GM19452 (cell line): ENCODE data around the gene C4orf50.

Source experiments
- ATAC-seq: cut with Tn5 transposase; IDR thresholded peaks from one replicate; pipeline ENCODE4 v1.9.1; 2021; ENCODE audit not compliant: unreplicated experiment

The C4orf50 gene

DNA sequence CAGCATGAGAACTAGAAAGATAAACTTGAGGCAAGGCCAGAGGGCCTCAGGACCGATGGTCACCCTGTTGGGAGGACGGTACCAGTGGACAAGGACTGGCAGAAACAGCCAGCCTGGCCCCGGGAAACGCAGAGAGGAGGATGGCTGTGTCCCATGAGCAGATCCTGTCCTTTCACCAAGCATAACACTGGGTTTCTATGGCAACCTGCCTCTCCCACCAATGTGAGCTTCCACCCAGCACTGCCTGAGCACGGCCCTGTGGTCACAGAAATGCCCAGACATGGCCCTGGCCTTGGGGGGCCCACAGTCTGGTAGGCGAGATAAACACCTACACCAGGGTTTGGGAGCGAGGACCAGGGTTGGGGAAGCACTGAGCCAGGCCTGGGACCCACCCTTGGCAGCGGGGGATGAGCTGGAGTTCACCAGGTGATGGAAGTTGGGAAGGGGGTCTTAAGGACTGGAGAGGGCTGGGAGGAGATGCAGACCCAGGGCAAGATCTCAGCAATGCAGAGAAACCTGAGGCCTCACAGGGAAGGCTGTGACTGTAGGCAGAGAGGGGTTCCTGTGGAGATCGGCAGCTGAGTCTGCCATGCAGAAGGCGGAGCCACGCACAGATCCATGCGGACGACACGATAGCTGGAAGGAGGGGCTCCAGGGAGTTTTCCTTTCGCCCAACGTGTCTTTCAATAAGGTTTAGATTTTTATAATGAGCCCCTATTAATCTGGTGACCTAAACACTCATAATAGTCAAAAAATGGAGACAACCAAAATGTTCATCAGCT lies 92.6 kb downstream of the C4orf50 start:
- no peak for ATAC-seq

DNA sequence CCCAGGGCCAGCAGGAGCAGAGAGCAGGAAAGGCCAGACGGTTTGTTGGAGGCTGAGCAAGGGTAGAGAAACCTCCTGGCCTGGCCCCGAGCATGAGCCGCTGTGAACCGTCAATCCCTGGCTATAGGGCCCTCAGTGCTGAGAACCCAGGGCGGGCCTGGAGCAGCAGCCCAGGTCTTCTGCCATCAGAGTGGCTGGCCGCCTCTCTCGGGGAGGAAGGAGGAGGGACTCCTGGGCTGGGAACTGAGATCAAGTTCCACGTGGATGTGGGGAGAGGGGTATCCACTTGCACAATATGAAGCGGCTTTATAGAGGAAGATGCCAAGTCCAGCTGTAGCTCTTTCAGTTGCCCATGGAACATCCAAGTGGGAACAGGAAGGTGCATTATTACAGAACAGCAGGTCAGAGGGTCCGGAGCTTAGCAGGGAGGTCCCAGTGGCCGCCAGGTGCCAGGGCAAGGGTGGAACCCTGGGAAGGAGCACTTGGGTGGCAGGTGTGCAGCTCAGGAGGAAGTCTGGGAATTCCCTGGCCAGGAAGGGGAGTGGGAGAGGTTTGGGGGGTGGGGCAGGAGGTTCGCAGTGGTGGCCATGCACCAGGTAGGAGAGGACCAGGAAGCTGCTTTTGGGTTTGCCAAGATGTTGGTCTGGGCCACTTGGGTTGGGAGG lies 93.6 kb downstream of the C4orf50 start:
- ATAC-seq, result no peak

DNA sequence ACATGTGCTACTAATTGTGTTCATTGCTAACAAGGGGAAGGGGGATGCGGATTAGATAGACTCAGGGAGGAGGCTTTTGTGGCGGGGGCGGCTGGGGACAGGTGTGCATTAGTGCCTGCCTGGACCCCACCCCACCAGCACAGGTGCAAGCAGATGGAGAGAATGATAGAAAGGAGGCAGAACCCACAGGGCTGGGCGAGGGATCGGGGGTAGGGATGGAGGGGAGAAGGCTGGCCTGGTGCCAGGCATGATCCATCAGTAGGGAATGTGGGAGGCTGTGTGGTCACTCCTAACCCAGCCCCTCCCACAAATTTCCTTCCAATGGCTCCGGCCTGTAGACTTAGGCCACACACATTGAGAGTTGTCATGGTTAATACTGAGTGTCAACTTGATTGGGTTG lies 94.9 kb downstream of the C4orf50 start:
- ATAC-seq, result no peak

DNA sequence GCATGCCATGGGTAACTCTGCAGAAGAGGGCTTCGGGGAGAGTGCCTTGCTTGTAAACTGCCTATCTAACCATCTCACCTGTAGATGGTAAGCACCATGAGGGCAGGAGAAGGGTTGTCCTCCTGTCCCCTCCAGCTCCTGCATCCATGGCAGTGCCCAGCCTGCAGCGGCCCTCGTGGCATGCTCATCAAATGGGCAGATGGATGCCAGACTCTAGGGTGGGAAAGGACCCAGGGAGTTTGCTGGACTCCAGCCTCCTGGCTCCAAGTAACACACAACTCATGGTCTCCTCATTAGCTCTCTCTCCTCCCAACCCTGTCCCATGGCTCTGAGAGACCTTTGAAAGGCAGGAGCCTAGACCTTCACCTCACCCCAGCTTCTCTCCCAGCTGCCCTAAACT lies 95.7 kb downstream of the C4orf50 start:
- ATAC-seq, result no peak

DNA sequence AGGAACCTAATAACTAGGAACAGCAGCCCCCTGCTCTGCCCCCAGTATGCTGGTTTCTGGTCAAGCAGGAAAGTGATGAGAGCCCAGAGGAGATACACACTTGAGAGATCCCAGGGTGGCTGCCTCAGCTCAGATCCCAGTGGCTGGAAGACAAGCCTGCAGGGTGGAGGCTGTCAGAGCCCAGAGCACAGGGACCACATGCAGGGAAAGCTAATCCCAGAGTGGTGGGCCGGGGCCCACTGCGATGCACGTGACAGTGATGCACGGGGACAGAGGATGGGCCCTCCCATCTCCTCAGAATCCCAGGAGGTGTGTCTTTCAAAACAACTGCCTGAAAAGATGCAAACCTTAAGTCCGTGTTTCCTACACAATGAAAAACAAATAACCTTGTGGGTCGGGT lies 96.2 kb downstream of the C4orf50 start:
- no peak for ATAC-seq

DNA sequence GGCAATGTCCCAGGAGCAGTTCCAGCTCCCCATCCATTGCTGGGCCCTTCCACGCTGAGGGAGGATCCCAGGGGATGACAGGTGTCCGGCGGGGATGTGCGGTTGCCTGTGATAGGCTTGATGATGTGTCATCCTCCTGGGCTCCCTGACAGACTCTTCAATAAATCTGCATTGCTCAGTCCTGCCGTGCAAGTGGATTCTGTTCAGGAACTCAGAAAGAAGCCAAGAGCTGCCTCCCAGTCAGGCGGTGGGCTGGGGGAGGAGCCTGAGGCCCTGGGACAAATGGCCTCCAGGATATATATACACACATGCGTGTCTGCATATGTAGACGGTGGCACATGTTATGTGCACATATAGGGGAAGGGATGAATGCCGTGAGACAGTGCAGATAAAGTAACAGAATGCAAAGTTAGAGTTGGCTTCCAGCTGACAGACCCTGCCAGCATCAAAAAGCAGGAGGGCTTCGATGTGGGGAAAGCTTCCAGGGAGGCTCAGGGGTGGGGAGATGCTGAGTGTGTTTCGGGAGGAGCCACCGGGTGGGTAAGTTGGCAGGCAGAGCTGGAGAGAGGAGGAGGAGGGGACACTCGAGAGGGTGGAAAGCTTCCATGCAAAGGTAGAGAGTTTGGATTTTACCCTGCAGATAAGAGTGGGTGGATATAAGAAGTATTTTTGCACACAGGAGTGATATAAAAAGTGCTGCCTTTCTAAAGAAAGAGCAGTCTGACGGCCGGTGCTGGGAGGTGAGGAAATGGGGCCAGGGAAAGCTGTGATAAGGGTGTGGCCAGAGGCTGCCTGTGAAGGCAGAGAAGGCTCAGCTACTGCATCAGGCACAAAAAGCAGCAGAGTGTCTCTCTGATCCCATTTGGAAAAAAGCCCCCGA lies 96.9 kb downstream of the C4orf50 start:
- no peak for ATAC-seq

DNA sequence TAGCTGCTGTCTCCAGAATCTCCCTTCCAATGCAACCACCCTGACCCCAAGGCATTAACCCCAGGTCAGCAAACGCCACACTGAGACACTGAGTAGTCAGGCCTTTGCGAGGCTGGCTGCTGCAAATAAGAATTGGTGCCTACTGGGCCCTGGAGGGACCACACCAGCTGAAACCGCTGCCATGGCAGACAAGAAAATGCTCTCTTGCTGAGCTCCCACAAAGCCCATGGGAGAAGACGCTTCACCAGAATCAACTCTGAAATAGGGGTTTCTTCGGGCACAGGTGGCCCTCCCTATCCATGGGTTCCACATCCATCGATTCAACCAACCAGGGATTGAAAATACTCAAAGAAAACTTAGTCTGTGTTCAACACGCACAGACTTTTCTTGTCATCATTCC lies 98.7 kb downstream of the C4orf50 start:
- ATAC-seq, result no peak

DNA sequence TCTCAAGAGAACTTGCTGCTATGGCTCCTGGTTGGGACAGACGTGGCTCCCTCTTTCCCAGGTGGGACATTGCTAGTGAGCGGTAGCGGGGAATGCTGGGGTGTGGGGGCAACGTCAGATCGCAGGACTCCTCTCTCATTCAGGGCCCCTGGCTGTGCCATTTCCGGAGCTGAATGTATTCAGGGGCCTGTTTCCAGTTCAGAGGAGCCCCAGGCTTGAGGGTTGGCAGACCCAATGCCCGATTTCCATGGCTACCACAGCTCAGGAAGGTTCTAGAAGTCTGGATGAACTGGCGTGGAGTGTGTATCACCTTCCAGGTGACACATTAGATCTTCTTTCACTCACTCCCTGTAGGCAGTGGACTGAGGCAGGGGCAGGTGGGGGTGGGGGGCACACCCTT lies 99.2 kb downstream of the C4orf50 start:
- ATAC-seq, result no peak

DNA sequence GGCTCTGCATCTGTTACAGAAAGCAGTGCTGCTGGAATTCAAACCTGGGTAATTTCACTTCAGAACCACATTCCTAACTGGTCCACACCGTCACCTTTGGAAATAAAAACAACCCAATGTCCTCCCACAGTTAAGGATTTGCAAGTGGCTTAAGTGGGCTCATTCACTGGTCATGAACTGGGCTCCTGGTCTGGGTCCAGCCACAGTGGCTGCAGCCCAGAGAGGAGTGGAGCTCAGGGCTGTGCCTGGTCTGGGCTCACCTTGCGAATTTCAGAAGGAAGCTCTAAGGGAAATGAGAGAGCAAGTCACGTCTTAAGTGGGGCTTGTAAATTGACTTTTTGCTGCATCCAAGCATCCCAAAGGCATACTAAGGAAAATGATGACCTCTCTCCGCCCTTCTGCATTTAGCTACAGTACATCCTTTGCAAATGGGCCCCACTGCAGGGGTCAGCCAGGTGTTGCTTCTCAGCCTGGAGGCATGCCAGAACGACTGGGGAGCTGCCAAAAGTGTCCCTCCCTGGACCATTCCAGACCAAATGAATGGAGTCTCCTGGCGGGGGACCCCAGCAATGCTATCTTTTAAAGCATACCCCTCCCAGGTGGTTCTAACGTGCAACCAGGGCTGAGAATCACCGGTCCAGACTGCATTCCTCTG lies 99.8 kb downstream of the C4orf50 start:
- no peak for ATAC-seq

DNA sequence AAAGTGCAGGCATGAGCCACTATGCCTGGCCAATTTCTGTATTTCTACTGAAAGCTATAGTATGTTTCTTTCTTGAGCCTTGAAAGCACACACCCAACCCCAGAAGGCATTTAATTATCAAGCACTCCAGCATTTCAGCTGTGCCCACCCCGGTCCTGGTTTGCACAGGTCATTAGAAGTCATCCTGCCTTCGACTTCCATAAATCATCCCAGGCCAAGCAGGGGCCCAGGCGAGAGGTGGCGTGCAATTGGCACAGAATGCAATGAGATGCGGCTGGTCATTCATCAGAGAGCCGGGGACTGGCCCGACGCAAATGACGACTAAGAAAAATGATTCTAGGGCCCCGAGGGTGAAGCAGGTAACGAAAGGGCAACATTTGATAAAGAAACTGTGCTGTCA lies 100.6 kb downstream of the C4orf50 start:
- no peak for ATAC-seq

DNA sequence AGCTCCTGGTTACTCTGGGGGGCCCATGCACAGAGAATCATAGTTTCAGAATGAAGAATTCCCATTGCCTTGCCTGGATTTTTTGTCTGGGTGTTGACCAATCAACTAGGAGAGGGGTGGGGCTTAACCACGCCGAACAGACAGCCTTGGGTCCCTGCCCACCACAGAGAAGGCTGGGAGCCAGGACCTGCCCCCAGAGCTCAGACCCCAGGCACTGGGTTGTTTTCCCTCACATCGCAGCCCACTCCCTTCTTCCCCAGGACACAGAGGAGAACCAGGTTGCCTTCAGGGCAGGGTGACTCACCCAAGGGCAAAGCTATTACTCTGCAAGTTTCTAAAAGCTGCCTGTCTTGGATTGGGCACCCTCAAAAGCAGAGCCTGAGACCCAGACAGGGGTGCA lies 102.0 kb downstream of the C4orf50 start:
- no peak for ATAC-seq

DNA sequence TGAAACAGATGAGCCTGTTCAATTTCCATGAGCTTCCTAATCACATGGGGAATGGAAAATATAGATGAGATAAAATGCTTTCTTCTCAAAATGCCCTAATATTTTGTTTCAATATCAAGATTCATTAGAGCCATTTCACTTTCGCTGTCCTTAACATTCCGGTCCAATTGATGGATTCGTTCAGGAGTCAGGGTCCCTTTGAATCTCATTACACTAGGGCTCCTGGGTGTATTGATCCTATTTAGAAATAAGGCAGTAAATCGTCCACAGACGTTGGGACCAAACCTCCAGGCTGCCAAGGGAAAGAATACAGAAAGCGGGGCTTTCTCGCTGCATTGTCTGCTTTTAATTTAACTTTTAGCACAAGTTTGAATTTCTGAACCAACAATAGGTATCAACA lies 104.8 kb downstream of the C4orf50 start:
- no peak for ATAC-seq

DNA sequence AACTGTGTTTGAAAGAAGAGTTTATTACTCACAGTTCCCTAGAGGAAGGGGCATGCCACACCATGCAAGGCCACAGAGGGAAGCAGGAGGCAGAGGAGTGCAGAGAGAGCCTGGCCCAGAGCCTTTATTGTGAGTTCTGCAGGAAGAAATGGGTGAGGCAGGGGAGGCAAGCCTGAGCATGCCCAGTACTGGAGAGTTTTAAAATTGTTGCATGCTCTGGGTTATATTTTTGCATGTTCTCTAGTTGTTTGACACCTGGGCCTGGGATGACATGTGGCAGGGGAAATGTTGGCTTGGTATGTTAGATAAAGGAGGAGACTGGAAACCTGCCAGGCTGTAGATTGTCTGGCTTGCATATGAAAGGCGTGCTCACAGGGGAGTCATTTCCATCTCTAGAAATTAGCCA lies 105.6 kb downstream of the C4orf50 start:
- no peak for ATAC-seq

DNA sequence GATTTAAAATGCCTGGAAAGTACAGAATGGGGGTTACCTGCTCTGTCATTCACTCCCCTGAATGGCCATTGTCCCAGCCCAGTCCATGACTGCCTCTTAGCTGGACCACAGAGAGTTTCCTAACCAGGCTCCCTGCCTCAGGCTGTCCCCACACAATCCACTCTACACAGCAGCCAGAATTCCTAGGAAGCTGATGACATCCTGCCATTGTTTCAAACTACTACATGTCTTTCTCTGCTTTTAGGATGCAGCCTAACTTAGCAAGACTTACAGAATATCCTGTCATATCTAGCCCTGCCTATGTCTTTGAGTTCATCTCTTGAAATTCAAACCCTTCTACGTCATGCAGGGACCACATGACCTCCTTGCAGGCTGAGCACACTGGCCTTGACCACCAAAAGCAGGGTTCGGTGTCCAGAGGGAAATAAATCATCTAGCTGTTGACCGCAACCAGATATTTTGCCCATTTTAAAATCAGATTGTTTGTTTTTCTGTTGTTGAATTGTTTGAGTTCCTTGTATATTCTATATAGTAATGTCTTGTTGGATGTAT lies 109.3 kb downstream of the C4orf50 start:
- no peak for ATAC-seq

DNA sequence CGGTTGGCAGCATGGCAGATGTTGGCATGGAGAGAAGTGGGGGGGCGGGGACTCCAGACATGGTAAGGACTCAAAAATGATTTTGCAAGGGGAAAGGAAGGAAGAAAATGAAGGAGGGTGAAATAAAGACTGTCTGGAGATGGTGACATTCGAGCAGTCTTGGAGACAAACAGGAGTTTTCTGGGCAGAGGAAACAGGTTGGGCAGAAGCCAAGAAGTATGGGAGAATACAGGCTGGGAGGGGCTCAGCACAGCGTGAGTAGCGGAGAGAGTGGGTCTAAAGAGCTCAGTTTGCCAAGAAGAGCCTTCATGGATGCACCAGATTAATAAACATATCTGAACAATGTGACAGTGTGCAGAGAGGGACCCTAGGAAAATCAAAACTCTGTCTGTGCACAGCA lies 112.0 kb downstream of the C4orf50 start:
- no peak for ATAC-seq

DNA sequence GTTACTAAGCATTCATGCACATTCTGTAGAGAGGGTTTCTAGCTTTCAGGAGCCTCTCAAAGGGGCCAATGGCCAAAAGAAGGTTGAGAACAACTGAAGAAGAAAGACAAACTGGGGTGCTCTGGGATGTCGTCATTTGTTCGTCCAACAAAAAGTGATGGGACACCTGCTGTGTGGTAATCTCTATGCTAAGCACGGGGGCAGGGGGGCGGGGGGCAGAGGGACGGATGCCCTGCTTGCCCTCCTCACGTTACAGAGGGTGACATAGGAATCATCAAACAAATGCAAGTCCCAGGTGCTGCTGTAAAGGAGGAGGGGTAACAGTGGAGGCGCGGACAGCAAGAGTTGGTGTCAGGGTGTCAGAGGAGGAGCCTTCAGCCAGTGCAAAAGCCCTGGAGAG lies 112.5 kb downstream of the C4orf50 start:
- no peak for ATAC-seq

DNA sequence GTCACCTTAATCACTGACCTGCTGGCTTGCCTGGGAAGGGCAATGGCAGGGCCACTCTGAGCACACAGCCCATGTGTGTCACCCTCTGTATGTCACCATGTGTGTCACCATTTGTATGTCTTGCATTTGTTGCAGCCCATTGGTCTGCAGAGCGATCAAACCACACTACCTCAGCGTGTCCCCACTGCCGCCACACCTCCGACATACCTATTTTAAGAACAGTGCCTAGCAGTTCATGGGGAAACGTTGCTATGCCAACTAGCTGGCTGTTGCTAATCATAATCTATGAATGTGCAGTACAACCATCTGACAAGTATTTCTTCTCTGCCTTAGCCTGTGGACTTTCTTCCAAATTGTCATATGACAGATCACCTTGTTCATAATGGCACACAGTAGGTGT lies 117.4 kb downstream of the C4orf50 start:
- ATAC-seq, result no peak

DNA sequence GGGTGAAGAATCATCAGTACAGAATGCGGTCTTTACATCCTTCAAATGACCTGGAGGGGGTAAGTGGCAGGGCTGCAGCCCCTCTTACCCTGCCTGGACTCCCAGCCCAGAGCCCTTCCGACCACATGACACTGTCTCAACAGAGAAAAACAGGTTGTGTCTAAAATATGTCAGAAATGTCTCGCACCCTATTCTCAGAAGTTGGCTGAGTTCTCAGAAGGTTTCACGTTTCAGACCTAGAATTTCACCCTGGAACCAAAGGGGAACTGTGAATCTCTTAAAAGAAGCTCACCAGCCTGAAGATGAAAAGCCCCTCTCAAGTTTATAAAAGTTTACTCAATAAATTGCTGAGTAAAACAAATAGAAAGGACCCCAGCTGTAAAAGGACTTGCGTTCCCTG lies 118.3 kb downstream of the C4orf50 start:
- ATAC-seq, result no peak

DNA sequence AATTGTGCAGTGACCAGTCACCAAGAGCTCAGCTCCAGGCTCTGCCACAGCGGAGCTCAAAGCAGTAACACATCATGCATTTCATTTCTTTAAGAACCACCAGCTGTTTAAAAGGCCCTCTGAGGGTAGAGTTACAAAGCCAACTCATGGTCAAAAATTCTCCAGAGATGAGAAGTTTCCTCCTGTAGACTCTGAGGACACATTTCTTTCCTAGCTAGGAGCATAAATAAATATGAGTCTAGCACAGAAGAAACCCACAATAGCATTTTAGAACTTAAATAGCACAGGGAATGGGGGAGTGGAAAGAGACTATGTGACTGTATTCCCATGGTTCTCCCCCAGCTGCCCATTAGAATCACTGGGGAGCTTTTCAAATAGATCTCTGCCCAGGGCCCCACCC lies 118.8 kb downstream of the C4orf50 start:
- ATAC-seq, result no peak

DNA sequence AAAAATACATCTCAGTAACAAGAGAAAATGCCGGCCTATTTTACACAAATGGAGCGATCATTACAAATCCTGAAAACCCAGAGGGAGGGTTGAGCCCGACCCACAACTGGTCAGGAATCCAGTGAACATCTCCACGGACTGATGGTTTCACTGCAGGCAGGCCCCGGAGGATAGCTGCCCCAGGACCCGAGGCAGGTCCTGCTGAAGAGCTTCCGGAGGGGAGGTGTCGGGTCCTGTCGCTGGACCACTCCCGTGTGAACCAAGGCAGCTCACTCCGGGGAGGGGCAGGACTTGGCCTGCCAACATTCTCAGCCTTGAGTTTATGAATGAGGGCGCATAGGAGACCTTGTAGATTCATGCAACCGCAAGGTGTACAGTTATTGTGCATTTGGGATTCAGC lies 120.6 kb downstream of the C4orf50 start:
- no peak for ATAC-seq

DNA sequence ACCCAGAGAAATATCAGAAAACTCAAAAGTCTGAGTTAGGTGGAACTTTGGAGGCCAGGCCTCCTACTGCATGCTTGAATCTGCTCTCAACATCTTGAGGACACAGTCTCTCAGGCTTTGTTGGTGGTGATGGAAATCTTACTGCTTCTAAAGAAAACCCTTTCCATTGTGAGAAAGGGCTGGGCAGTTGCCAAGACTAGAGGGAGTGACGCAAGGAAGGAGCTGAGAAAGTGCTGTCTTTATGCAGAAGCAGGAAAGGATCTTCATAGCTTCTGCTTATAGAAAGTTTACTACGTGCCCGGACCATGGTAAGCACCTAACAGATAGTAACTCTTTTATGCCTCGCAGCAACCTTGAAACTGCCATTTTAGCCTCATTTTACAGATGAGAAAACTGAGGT lies 122.9 kb downstream of the C4orf50 start:
- no peak for ATAC-seq
